ES-I3 (cell line): Measurements from ENCODE around the gene PNMA8C.
A peak's percentile ranks its signal among the peaks of the same experiment; 100 is the strongest.
"Not testable (repeated sequence)": the region's sequence is repeated elsewhere in the genome, so short reads cannot be mapped to it uniquely, and the experiment has no call there.

Experiments used
- H3K36me3 ChIP-seq: 2 replicates; pipeline ENCODE4 v1.6.1; 2013; ENCODE audit warnings: mild to moderate bottlenecking, low read length, control low read depth, moderate library complexity; ENCODE audit not compliant: insufficient read depth
- H3K4me1 ChIP-seq: 2 replicates; pipeline ENCODE4 v1.6.1; 2013; ENCODE audit warnings: mild to moderate bottlenecking, control low read depth, low read length; ENCODE audit not compliant: insufficient read depth
- H3K9ac ChIP-seq: 2 replicates; pipeline ENCODE4 v1.6.1; 2013; ENCODE audit warnings: low read depth, mild to moderate bottlenecking, low read length, moderate library complexity
- H3K9me3 ChIP-seq: 2 replicates; pipeline ENCODE4 v1.6.1; 2013; ENCODE audit warnings: mild to moderate bottlenecking, low read length, moderate library complexity; ENCODE audit not compliant: control insufficient read depth, insufficient read depth

PNMA8C gene

DNA sequence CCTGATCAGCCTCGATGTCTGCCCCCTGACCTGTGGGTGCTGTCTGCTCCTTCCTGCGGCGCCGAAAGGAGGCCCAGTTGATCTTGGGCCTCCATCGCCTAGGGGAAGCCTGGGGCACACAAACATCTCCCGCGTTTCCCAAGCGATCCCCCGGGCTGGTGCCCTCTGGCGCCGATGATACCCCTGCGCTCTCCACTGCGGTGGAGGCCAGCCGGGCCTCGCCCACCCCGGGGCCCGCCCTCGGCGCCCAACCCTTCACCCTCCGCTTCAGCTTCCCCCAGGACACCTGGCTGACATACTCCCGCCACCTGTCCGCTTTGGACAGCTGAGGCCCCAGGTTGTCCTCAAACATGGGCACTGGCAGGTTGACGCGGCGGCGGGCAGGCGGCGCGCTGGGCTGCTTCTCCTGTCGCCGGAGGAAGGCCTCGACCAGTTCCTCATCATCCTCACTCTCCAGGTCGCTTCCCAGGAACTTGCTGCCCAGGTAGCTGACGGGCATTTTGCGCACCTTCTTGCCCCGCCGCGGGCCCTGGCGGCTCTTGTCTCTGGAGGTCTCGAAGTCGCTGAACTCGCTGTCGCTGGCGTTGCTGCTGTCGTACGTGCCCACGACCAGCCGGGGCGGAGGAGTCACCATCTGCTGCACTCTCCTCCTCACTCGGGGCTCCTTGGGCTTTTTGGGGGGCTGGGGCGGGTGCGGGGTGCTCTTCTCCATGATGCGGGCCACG, 16.6 kb downstream of the PNMA8C start:
- H3K9me3 ChIP-seq: no peaks in the 10 kb centered on the region
- peak overlapping the region; percentile 67 for H3K9ac ChIP-seq

GRCh38 chr19:46411088-46411924, 17.4 kb downstream of the PNMA8C start:
- Histone ChIP-seq H3K9me3 (no peaks in the 10 kb centered on the region), H3K4me1 (peaks cover 17% of the 10 kb centered on the region), H3K36me3 (0 out of 2 replicates have a peak, but pooled peaks cover 2% of the 10 kb centered on the region), H3K9ac (peak overlapping the region; percentile 67; the same call in 1 of the 2 replicates)

More for the DNA sequence above, 16.6 kb downstream of the PNMA8C start:
- H3K36me3 ChIP-seq: 0 out of 2 replicates have a peak, but pooled peaks cover 2% of the 10 kb centered on the region
- peaks cover 13% of the 10 kb centered on the region for H3K4me1 ChIP-seq

- peaks cover 17% of the 10 kb centered on the region for H3K4me1 ChIP-seq
- H3K9ac ChIP-seq: no peak overlapping the region
- 0 out of 2 replicates have a peak, but pooled peaks cover 2% of the 10 kb centered on the region for H3K36me3 ChIP-seq
These were observed 18.3 kb downstream of the PNMA8C start for GRCh38 chr19:46410205-46411087.

GRCh38 chr19:46409191-46409590, 19.5 kb downstream of the PNMA8C start:
- Histone ChIP-seq H3K4me1 (peaks cover 15% of the 10 kb centered on the region), H3K9me3 (no peaks in the 10 kb centered on the region), H3K36me3 (0 out of 2 replicates have a peak, but pooled peaks cover 2% of the 10 kb centered on the region), H3K9ac (no peak overlapping the region)

More at GRCh38 chr19:46410205-46411087, 18.3 kb downstream of the PNMA8C start:
- H3K9me3 ChIP-seq: no peaks in the 10 kb centered on the region

GRCh38 chr19:46408664-46409039, 20.1 kb downstream of the PNMA8C start:
- Histone ChIP-seq H3K9ac (peak overlapping the region; percentile 55), H3K9me3 (no peaks in the 10 kb centered on the region), H3K4me1 (peaks cover 14% of the 10 kb centered on the region; the same call in 1 of the 2 replicates), H3K36me3 (0 out of 2 replicates have a peak, but pooled peaks cover 2% of the 10 kb centered on the region)

DNA sequence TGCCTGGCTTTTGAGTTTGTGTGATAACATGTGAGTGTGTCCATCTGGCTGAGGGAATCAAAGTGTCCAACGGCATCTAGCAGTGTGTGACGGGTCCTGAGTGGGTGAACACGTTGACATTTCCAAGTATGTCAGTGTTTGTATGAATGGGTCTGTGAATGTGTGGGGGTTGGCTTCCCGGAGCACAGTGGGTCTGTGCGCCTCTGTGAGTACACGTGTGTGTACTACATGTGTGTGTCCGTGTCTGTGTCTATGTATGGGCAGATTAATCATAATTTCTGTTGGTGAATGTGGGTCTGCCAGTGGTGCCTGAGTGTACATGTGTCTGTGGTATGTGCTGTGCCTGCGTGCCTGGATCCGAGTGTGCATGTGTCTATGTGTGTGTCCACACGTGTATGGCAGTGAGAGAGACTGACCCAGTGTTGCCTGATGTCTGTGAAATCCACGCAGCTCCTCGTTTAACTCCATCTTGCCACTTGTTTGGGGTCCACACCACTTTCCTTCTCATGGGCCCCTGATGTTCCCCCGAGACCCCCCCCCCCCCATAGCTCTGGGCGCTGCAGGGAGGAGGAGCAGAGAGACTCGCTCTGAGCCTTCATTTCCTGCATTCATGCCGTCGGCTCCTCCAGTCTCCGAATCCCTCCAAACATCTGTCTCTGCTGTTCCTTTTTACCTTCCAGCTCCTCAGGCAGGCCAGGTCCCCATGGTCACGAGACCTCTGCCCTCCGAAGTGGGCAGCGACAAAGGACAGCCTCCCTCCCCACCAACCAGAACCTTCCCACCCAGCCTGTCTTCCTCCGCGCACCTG, 20.7 kb downstream of the PNMA8C start:
- Histone ChIP-seq H3K9ac (peak overlapping the region; percentile 55), H3K4me1 (peaks cover 14% of the 10 kb centered on the region; the same call in 1 of the 2 replicates), H3K9me3 (no peaks in the 10 kb centered on the region), H3K36me3 (0 out of 2 replicates have a peak, but pooled peaks cover 2% of the 10 kb centered on the region)

GRCh38 chr19:46406976-46407375, 21.8 kb downstream of the PNMA8C start:
- Histone ChIP-seq H3K9me3 (no peaks in the 10 kb centered on the region), H3K9ac (no peak overlapping the region), H3K4me1 (peaks cover 17% of the 10 kb centered on the region; the same call in 1 of the 2 replicates), H3K36me3 (0 out of 2 replicates have a peak, but pooled peaks cover 2% of the 10 kb centered on the region)

DNA sequence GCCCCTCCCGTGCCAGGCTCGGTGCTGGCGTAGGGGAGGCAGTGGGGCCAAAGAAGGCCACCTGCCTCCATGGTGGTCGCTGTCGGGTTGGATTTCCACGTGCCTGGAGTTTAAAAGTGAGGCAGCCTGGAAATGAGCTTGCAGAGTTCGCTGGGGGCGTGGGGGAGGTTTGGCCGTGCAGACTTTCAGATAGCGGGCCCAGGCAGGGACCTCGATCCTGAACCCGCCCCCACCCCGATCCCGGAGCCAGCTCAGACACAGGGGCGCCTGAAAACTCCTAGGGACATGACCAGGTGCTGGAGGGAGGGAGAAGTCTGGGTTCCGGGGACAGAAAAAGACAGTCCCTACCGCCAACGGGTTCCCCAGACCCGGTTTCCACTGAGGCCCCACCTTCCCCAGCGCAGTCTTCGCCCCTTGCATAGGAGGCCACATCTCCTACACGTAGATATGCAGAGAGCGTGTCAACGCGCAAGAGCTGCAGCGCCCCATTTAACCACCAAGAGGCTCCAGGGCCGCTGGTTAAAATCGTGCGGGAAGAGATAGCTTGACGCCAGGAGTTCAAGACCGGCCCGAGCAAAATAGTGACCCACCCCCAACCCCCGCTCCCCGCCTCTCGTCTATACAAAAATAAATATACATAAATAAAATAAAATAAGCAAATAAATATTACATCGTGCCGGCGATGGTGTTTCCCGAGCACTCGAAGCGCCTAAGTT, 23.8 kb downstream of the PNMA8C start:
- Histone ChIP-seq H3K4me1 (peaks cover 17% of the 10 kb centered on the region; the same call in 1 of the 2 replicates), H3K36me3 (no peaks in the 10 kb centered on the region), H3K9ac (peak overlapping the region; percentile 52), H3K9me3 (no peaks in the 10 kb centered on the region)

- Histone ChIP-seq H3K4me1 (peaks cover 17% of the 10 kb centered on the region; the same call in 1 of the 2 replicates), H3K36me3 (no peaks in the 10 kb centered on the region), H3K9ac (peak overlapping the region; percentile 52), H3K9me3 (no peaks in the 10 kb centered on the region)
These were observed 24.5 kb downstream of the PNMA8C start for GRCh38 chr19:46404055-46404752.

DNA sequence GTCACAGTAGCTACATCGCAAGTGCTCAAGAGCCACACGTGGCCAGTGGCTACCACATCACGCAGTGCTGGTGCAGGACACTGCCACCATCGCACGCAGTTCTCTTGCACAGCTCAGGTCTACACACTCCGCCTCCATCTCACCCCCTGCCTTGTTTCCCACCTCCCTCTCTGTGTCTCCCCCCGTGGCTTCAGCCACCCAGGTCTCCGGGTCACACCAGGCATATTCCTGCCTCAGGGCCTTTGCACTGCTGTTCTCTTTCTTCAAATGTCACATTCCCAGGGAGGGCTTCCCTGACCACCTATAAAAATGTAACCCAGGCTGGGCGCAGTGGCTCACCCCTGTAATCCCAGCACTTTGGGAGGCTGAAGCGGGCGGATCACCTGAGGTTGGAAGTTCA, 26.0 kb downstream of the PNMA8C start:
- H3K4me1 ChIP-seq: peaks cover 13% of the 10 kb centered on the region; the same call in 1 of the 2 replicates

GRCh38 chr19:46397801-46398479, 30.8 kb downstream of the PNMA8C start:
- H3K36me3 ChIP-seq, H3K9ac ChIP-seq, H3K4me1 ChIP-seq: not testable (repeated sequence)

More for the DNA sequence above, 26.0 kb downstream of the PNMA8C start:
- no peak overlapping the region for H3K9ac ChIP-seq
- H3K9me3 ChIP-seq: no peaks in the 10 kb centered on the region
- no peaks in the 10 kb centered on the region for H3K36me3 ChIP-seq

DNA sequence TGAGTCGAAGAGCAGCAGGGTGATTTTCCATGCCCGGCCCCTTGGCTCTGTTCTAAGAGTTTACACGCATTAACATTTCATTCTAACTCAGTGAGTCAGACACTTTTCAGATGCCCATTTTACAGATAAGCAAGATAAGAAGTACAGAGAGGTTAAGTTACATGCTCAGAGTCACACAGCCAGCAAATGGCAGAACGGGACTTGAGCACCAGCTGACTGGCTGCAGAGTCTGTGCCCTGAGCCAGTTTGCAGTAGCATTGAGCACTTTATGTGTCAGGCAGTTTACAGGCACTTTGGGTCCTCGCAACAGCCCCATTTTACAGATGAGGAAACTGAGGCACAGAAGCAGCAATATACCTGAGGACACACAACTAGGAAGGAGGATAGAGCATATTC, 34.3 kb downstream of the PNMA8C start:
- no peak overlapping the region for H3K9ac ChIP-seq
- H3K9me3 ChIP-seq: no peaks in the 10 kb centered on the region
- peaks cover 2% of the 10 kb centered on the region; the same call in 1 of the 2 replicates for H3K4me1 ChIP-seq
- H3K36me3 ChIP-seq: peaks cover 7% of the 10 kb centered on the region; the same call in 1 of the 2 replicates

More at GRCh38 chr19:46397801-46398479, 30.8 kb downstream of the PNMA8C start:
- H3K9me3 ChIP-seq: not testable (repeated sequence)
